Measurements from ENCODE around the gene BOK.

BOK gene

DNA sequence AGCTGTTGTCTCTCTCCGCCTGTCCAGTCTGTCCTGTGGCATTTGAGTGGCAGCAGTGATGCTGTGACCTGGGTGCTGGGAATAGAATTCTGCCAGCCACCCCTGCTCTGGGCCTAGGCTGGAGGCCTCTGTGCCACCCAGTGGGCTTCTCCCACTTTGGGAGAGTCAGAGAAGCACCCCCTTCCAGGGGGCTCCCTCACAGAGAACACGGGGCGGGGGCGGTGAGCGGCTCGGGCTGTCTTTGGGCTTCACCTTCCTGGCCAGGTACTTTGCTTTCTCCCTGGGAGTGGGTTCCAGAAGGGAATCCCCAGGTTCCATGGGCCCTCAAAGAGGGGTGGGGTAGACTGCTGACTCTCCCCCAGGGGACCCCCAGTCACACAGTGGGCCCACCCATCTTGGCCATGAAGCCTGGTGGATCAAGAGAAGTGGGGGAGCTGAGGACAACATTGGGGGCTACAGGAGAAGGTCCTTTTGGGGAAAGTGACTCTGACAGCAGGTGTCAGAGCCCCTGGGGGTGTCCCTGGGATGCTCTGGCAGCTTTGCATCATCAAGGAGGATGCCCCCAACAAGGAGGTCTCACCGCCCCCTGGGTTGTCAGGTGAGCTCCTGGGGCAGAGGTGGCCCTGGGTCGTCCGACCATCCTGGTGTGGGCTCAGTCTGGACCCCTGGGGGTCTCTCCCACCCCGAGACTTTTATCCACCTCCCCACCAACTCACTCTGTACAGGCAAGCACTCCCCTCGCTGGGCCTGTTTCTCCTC lies 18.8 kb upstream of the BOK start:
- DNase-seq: no peak

- no peak for DNase-seq
Measured at GRCh38 chr2:241540401-241540770, 18.2 kb upstream of the BOK start.

DNA sequence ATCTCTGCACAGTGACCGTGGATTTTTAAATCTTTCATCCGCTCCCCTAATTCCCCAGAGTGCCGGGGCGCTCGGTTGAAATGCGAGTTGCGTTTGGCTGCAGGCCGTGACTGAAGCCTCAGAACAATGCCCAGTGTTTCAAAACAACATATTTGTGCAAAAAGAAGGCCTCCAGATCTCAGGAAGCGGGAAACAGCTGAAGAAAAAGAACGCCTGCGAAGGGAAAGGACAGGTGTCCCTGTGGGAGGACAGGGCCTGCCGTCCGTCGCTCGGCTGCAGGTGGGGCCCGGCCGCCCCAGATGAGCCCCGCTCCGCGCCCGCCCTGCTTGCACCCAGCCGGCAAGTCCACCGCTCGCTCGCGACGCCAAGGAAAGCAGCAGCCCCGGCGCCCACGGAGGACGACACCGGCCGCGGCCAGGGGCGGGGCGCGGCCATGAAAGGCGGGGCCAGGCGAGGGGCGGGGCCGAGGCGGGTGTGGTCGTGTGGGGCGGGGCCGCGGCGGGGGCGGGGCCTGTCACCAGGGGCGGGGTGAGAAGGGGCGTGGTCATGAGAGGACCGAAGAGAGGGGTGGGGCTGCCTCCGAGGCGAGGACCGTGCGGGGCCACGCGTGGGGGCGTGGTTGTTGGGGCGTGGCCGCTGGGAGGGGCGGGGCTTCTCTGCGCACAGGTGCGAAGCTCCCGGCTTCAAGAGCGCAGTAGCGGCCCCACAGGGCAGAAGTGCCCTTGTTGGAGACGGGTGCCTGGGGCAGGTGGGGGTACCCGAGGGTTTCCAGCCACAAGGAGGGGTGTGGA lies 17.6 kb upstream of the BOK start:
- peak; percentile 58 for DNase-seq

- no peak for DNase-seq
Measured at GRCh38 chr2:241541564-241542277, 16.8 kb upstream of the BOK start.

GRCh38 chr2:241542278-241542605 lies 16.3 kb upstream of the BOK start:
- DNase-seq: no peak

DNA sequence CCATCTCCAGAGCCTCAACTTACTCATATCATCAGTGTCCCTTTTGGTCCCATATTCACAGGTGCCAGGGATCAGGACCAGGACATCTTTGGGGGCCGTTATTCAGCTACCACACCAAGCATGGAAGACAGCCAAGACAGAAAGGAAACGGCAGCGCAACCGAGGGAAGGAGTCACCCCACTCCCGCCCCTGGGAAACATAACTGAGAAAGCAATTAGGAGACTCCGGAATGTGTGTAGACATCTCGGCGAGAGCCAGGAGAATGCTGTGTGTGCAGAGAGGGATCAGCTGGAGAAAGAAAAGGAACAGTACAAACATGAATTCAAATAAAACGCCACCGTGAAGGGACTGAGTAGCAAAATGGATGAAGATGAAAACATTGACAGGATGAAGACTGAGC lies 13.4 kb upstream of the BOK start:
- no peak for DNase-seq

GRCh38 chr2:241545523-241546473 lies 12.7 kb upstream of the BOK start:
- DNase-seq: no peak

- no peak for DNase-seq
Measured at GRCh38 chr2:241546771-241547498, 11.6 kb upstream of the BOK start.

DNA sequence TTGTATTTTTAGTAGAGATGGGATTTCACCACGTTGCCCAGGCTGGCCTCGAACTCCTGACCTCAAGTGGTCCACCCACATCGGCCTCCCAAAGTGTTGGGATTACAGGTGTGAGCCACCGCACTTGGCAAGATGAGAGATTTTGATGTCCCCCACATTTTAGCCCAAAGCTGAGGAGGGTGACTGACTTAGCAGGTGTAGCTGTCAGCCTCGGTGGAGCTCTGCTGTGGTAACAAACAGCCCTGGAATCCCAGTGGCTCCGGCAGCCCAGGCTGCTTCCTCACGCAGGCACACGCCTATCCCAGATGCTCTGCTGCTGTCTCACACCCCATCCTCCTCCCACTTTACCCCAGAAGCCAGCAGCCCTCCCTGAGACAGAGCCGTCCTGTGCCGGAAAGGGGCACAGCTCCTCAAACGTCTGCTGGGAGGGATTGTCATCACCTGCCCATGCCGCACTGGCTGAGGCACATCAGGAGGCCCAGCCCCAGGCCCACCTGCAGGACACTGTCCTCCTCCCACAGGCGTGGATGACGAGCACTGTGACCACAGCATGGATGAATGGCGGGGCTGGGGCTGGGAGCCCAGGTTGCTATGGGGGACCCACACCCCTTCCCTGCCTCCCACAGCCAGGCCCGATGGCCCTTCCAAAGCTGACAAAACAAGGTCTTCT lies 10.6 kb upstream of the BOK start:
- DNase-seq: no peak

GRCh38 chr2:241548451-241548835 lies 10.1 kb upstream of the BOK start:
- no peak for DNase-seq

- no peak for DNase-seq
Measured at GRCh38 chr2:241550616-241551580, 7.6 kb upstream of the BOK start.

DNA sequence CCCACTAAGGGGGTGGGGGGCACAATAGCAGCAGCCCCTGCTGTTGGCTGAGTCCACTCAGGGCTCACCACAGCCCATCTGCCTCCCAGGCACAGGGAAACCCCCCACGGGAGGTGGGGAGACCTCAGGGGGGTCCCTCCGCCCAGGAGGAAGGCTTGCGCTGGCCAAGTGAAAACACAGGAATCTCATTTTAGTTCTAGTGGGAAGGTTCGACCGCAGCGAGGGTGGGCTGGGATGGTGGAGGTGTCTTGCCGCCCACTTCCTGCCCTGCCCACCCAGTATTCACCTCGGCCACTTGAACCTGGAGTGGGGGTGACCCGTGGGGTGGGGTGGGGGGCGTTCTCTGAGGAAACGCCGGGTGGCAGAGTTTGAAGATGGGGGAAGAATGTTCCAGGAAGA lies 6.9 kb upstream of the BOK start:
- no peak for DNase-seq

- no peak for DNase-seq
Measured at GRCh38 chr2:241551998-241552737, 6.4 kb upstream of the BOK start.

DNA sequence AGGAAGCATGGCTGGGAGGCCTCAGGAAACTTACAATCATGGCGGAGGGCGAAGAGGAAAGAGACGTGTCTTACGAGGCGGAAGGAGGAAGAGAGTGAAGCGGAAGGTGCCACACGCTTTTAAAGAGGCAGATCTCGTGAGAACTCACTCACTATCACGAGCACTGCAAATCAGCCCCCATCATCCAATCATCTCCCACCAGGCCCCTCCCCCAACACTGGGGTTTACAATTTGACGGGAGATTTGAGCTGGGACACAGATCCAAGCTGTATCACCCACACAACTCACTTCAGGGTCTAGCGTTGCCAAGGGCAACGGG lies 5.1 kb upstream of the BOK start:
- no peak for DNase-seq

DNA sequence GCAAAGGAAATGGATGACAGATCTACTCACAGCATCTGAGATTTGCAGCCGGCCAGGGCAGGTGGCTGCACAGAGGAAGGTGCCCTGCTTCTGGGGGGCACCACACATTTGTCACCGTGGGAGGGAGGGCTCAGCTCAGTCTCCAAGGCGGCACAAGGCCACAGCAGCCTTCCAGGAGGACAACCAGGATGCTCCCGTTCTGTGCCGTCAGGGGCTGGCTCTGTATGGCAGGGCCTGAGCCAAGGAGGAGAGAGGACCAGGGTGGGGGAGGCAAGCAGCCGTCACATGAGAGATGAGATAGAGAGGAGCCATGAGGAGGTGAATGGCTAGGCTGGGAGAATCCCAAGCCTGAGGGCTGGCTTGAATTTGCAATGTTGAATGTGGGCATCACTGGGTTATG lies 4.6 kb upstream of the BOK start:
- no peak for DNase-seq

GRCh38 chr2:241554610-241555322 lies 3.8 kb upstream of the BOK start:
- DNase-seq: no peak

GRCh38 chr2:241555711-241556110 lies 2.8 kb upstream of the BOK start:
- no peak for DNase-seq

GRCh38 chr2:241556746-241557145 lies 1.8 kb upstream of the BOK start:
- no peak for DNase-seq

Measured in effector CD8-positive, alpha-beta T cell (primary cell).